Naive B cell (primary cell): ENCODE measurements around the gene NOC4L. TPM values are rescaled to one million over a fixed set of nuclear protein-coding genes. Genes with fewer than 3 reads are reported as not detected.
A peak's percentile ranks its signal among the peaks of the same experiment; 100 is the strongest.

Experiments
- ATAC-seq, 2 donors: fragments of 150-1000 bp; cut with Tn5 transposase; 2 replicates each; pipeline ENCODE4 v1.10.0; 2021; ENCODE audit warnings: low read depth in 2 of 2, mild to moderate bottlenecking in 2 of 2, moderate library complexity in 2 of 2
- DNase-seq: peaks from one replicate; pipeline ENCODE4 v3.0.0; 2022
- H3K27ac Mint-ChIP-seq, 6 donors: one replicate each; pipeline ENCODE4 v1.8.0; 2020 to 2022; ENCODE audit warnings: mild to moderate bottlenecking in 6 of 6, mixed read lengths in 6 of 6, moderate library complexity in 5 of 6, inconsistent platforms in 2 of 6
- H3K27me3 Mint-ChIP-seq, 3 donors: one replicate each; pipeline ENCODE4 v1.8.0; 2021 to 2022; ENCODE audit warnings: mixed read lengths in 3 of 3, mild to moderate bottlenecking in 1 of 3
- H3K36me3 Mint-ChIP-seq, 2 donors: one replicate each; pipeline ENCODE4 v1.8.0; 2020 to 2022; ENCODE audit warnings: mixed read lengths in 2 of 2, inconsistent platforms in 1 of 2, mild to moderate bottlenecking in 1 of 2
- H3K4me1 Mint-ChIP-seq, 3 donors: one replicate each; pipeline ENCODE4 v1.8.0; 2020 to 2022; ENCODE audit warnings: mixed read lengths in 3 of 3, inconsistent platforms in 1 of 3, mild to moderate bottlenecking in 1 of 3, moderate library complexity in 1 of 3
- H3K4me3 Mint-ChIP-seq, 8 donors: one replicate each; pipeline ENCODE4 v1.8.0; 2020 to 2022; ENCODE audit warnings: mild to moderate bottlenecking in 8 of 8, mixed read lengths in 8 of 8, moderate library complexity in 8 of 8, inconsistent platforms in 2 of 8
- H3K9me3 Mint-ChIP-seq, 7 donors: one replicate each; pipeline ENCODE4 v1.8.0; 2020 to 2022; ENCODE audit warnings: mixed read lengths in 7 of 7, mild to moderate bottlenecking in 5 of 7, inconsistent platforms in 2 of 7, moderate library complexity in 1 of 7
- polyA plus RNA-seq, 6 donors: library from polyadenylated mRNA; unstranded; fragments of 300-500 nt; fragmentation: Illumina TruSeq; gene quantifications; one replicate each; pipeline ENCODE4 v1.2.3, GENCODE V29; 2021; ENCODE audit warnings: low read depth in 6 of 6

Gene NOC4L
- polyA plus RNA-seq, 6 donors from 2014 or later = 19.1 to 26.4 (median 24.1) TPM

- H3K36me3 Mint-ChIP-seq = no peaks in the 10 kb centered on the region
- no peak overlapping the region for H3K27ac Mint-ChIP-seq
- H3K27me3 Mint-ChIP-seq = peaks cover 0 to 45% (median 25%) of the 10 kb centered on the region in 3 donors
- H3K4me3 Mint-ChIP-seq = no peak overlapping the region
- no peak for DNase-seq
- peaks cover 0 to 15% (median 13%) of the 10 kb centered on the region in 3 donors for H3K4me1 Mint-ChIP-seq
- no peaks in the 10 kb centered on the region for H3K9me3 Mint-ChIP-seq
- no peak for ATAC-seq
Observed at GRCh38 chr12:132174015-132174838, 30.0 kb downstream of the NOC4L start.

GRCh38 chr12:132174839-132175490, 30.7 kb downstream of the NOC4L start:
- DNase-seq = no peak
- H3K4me3 Mint-ChIP-seq = no peak overlapping the region

GRCh38 chr12:132175496-132176384, 31.5 kb downstream of the NOC4L start:
- no peak overlapping the region for H3K4me3 Mint-ChIP-seq
- peaks cover 0 to 36% (median 28%) of the 10 kb centered on the region in 3 donors for H3K27me3 Mint-ChIP-seq
- ATAC-seq (no peak), DNase-seq (no peak)
- H3K4me1 Mint-ChIP-seq = peaks cover 0 to 15% (median 13%) of the 10 kb centered on the region in 3 donors
- H3K27ac Mint-ChIP-seq = no peak overlapping the region
- H3K9me3 Mint-ChIP-seq = no peaks in the 10 kb centered on the region
- H3K36me3 Mint-ChIP-seq = no peaks in the 10 kb centered on the region

More at GRCh38 chr12:132174839-132175490, 30.7 kb downstream of the NOC4L start:
- Mint-ChIP-seq H3K27ac (peak overlapping the region in 1 of 6 donors; percentile 52), H3K36me3 (no peaks in the 10 kb centered on the region), H3K4me1 (peaks cover 0 to 15% (median 13%) of the 10 kb centered on the region in 3 donors), H3K27me3 (peaks cover 0 to 43% (median 28%) of the 10 kb centered on the region in 3 donors), H3K9me3 (no peaks in the 10 kb centered on the region)
- ATAC-seq = no peak

- H3K36me3 Mint-ChIP-seq = no peaks in the 10 kb centered on the region
- H3K4me3 Mint-ChIP-seq = no peak overlapping the region
- H3K4me1 Mint-ChIP-seq = peaks cover 0 to 19% (median 13%) of the 10 kb centered on the region in 3 donors
- ATAC-seq (no peak), DNase-seq (no peak)
- peaks cover 0 to 3% (median 0%) of the 10 kb centered on the region in 7 donors for H3K9me3 Mint-ChIP-seq
- H3K27me3 Mint-ChIP-seq = peaks cover 0 to 40% (median 35%) of the 10 kb centered on the region in 3 donors
- H3K27ac Mint-ChIP-seq = no peak overlapping the region
Observed at GRCh38 chr12:132176385-132176919, 32.2 kb downstream of the NOC4L start.

- peaks cover 0 to 3% (median 0%) of the 10 kb centered on the region in 7 donors for H3K9me3 Mint-ChIP-seq
- H3K4me3 Mint-ChIP-seq = peak overlapping the region in 1 of 8 donors; percentile 20
- H3K27me3 Mint-ChIP-seq = peaks cover 0 to 40% (median 37%) of the 10 kb centered on the region in 3 donors
- H3K4me1 Mint-ChIP-seq = peaks cover 0 to 19% (median 13%) of the 10 kb centered on the region in 3 donors
- no peaks in the 10 kb centered on the region for H3K36me3 Mint-ChIP-seq
- DNase-seq (no peak), ATAC-seq (no peak)
- no peak overlapping the region for H3K27ac Mint-ChIP-seq
Observed at GRCh38 chr12:132176920-132177551, 32.8 kb downstream of the NOC4L start.

- Mint-ChIP-seq H3K4me1 (peaks cover 0 to 13% (median 11%) of the 10 kb centered on the region in 3 donors), H3K9me3 (peaks cover 0 to 5% (median 0%) of the 10 kb centered on the region in 7 donors), H3K27me3 (peaks cover 0 to 37% (median 27%) of the 10 kb centered on the region in 3 donors), H3K4me3 (peak overlapping the region in 1 of 8 donors; percentile 72), H3K27ac (no peak overlapping the region), H3K36me3 (peaks cover 0 to 12% of the 10 kb centered on the region in 2 donors)
- ATAC-seq = no peak
- no peak for DNase-seq
Observed at GRCh38 chr12:132178316-132178715, 34.1 kb downstream of the NOC4L start.

GRCh38 chr12:132178801-132179401, 34.6 kb downstream of the NOC4L start:
- Mint-ChIP-seq H3K9me3 (peaks cover 0 to 7% (median 0%) of the 10 kb centered on the region in 7 donors), H3K36me3 (peaks cover 0 to 12% of the 10 kb centered on the region in 2 donors), H3K27me3 (peaks cover 0 to 34% (median 25%) of the 10 kb centered on the region in 3 donors), H3K4me1 (peaks cover 0 to 13% (median 11%) of the 10 kb centered on the region in 3 donors), H3K4me3 (no peak overlapping the region), H3K27ac (no peak overlapping the region)
- DNase-seq (no peak), ATAC-seq (no peak)

- Mint-ChIP-seq H3K4me1 (peaks cover 0 to 13% (median 11%) of the 10 kb centered on the region in 3 donors), H3K9me3 (peaks cover 0 to 7% (median 3%) of the 10 kb centered on the region in 7 donors), H3K27me3 (peaks cover 0 to 34% (median 21%) of the 10 kb centered on the region in 3 donors), H3K4me3 (peak overlapping the region in 2 of 8 donors; percentile 29 to 39), H3K27ac (no peak overlapping the region), H3K36me3 (peaks cover 0 to 12% of the 10 kb centered on the region in 2 donors)
- DNase-seq (no peak), ATAC-seq (no peak)
Observed at GRCh38 chr12:132179431-132180362, 35.4 kb downstream of the NOC4L start.

- peaks cover 0 to 18% of the 10 kb centered on the region in 2 donors for H3K36me3 Mint-ChIP-seq
- no peak for ATAC-seq
- peaks cover 0 to 13% (median 11%) of the 10 kb centered on the region in 3 donors for H3K4me1 Mint-ChIP-seq
- peaks cover 0 to 34% (median 18%) of the 10 kb centered on the region in 3 donors for H3K27me3 Mint-ChIP-seq
- DNase-seq = no peak
- peaks cover 0 to 17% (median 7%) of the 10 kb centered on the region in 7 donors for H3K9me3 Mint-ChIP-seq
- no peak overlapping the region for H3K27ac Mint-ChIP-seq
- H3K4me3 Mint-ChIP-seq = no peak overlapping the region
Observed at GRCh38 chr12:132180648-132181546, 36.6 kb downstream of the NOC4L start.

- H3K36me3 Mint-ChIP-seq = peaks cover 0 to 21% of the 10 kb centered on the region in 2 donors
- H3K4me1 Mint-ChIP-seq = peaks cover 6 to 15% (median 13%) of the 10 kb centered on the region in 3 donors
- peaks cover 0 to 19% (median 9%) of the 10 kb centered on the region in 7 donors for H3K9me3 Mint-ChIP-seq
Observed at GRCh38 chr12:132181570-132182200, 37.4 kb downstream of the NOC4L start.

More at GRCh38 chr12:132181570-132182200, 37.4 kb downstream of the NOC4L start:
- Mint-ChIP-seq H3K4me3 (no peak overlapping the region), H3K27ac (peak overlapping the region in 1 of 6 donors; percentile 10), H3K27me3 (peaks cover 0 to 29% (median 18%) of the 10 kb centered on the region in 3 donors)
- DNase-seq (no peak), ATAC-seq (no peak)
